ENCODE data around the gene DOCK11.
"Not testable (repeated sequence)": the region's sequence is repeated elsewhere in the genome, so short reads cannot be mapped to it uniquely, and the experiment has no call there.

The DOCK11 gene

GRCh38 chrX:118470721-118471347 is 24.8 kb upstream of the DOCK11 start:
- ChIA-PET POLR2A (interaction anchor here (0.7 kb wide), 1 partner anchor 489 kb away, joined by 3 read pairs; no protein-coding TSS in a partner anchor), CTCF (interaction anchor here (0.6 kb wide), 1 partner anchor 130 kb away, joined by 3 read pairs; no protein-coding TSS in a partner anchor)
- H3K36me3 ChIP-seq (ENCODE audit: control insufficient read depth in 4 of 4, insufficient read depth in 4 of 4, low read length in 3 of 4); H3K27ac ChIP-seq (ENCODE audit: insufficient read depth in 1 of 2, low read depth in 1 of 2, low read length in 2 of 2, poor library complexity in 1 of 2, severe bottlenecking in 2 of 2); H3K4me3 ChIP-seq (ENCODE audit: control insufficient read depth in 1 of 7, extremely low read depth in 1 of 7, insufficient read depth in 4 of 7, low read depth in 2 of 7, low read length in 6 of 7); H3K27me3 ChIP-seq (replicated peaks in 2 of 5; ENCODE audit: control insufficient read depth in 4 of 5, insufficient read depth in 5 of 5, low read length in 4 of 5); H3K9me3 ChIP-seq (ENCODE audit: control extremely low read depth in 1 of 5, control insufficient read depth in 4 of 5, insufficient read depth in 2 of 5, low read depth in 1 of 5, low read length in 4 of 5); DNase-seq; H3K4me1 ChIP-seq (ENCODE audit: control extremely low read depth in 1 of 4, control insufficient read depth in 4 of 4, insufficient read depth in 4 of 4, low read length in 3 of 4): not testable (repeated sequence)
- 89% methylated on average over 5 of the region's 5 CpGs for WGBS (ENCODE audit: insufficient coverage)

DNA sequence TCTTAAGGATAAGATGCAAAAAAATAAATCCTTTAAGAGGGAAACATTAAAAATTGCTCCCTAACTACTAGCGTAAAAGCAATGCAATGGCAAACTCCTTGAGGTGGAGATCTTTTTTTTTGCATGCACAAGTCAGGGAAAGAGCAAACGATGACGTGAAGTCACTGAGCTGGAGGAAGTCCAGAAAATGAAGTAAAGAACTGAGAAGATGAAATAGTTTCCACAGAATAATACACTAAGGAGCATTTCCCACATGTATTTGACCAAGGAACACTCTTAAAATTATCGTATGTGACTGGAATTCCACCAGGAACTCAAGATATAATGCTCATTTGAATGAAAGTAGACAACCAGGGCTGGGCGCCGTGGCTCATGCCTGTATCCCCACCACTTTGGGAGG is 21.0 kb upstream of the DOCK11 start:
- ChIA-PET POLR2A (no interaction called here), CTCF (interaction anchor here (0.7 kb wide), 1 partner anchor 15 kb away, joined by 3 read pairs; no protein-coding TSS in a partner anchor)
- H3K27ac ChIP-seq (ENCODE audit: insufficient read depth in 1 of 2, low read depth in 1 of 2, low read length in 2 of 2, poor library complexity in 1 of 2, severe bottlenecking in 2 of 2), result no peak overlapping the region
- H3K27me3 ChIP-seq (replicated peaks in 2 of 5; ENCODE audit: control insufficient read depth in 4 of 5, insufficient read depth in 5 of 5, low read length in 4 of 5), result no peaks in the 10 kb centered on the region
- H3K36me3 ChIP-seq (ENCODE audit: control insufficient read depth in 4 of 4, insufficient read depth in 4 of 4, low read length in 3 of 4), result no peaks in the 10 kb centered on the region
- WGBS (ENCODE audit: insufficient coverage), result 67% methylated on average over 4 of the region's 6 CpGs
- H3K9me3 ChIP-seq (ENCODE audit: control extremely low read depth in 1 of 5, control insufficient read depth in 4 of 5, insufficient read depth in 2 of 5, low read depth in 1 of 5, low read length in 4 of 5), result peaks cover 0 to 4% (median 3%) of the 10 kb centered on the region in 5 experiments
- H3K4me1 ChIP-seq (ENCODE audit: control extremely low read depth in 1 of 4, control insufficient read depth in 4 of 4, insufficient read depth in 4 of 4, low read length in 3 of 4), result no peaks in the 10 kb centered on the region
- no peak overlapping the region for H3K4me3 ChIP-seq (ENCODE audit: control insufficient read depth in 1 of 7, extremely low read depth in 1 of 7, insufficient read depth in 4 of 7, low read depth in 2 of 7, low read length in 6 of 7)
- DNase-seq, result no peak

DNA sequence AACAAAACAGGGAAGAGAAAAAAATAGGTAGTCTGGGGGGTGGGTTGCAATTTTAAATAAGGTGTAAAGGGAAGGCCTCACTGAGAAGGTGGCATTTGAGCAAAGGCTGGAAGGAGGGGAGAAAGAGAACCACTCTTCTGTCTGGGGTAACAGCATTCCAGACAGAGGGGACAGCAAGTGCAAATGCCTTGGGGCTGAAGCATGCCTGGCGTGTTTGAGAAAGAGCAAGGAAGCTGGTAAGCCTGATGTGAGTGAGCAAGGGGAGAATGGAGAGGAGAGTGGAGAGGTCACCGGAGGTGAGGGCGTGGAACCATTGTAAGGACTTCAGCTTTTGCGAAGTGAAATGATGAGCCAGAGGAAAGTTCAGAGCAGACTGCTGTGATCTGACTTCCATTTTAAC is 19.7 kb upstream of the DOCK11 start:
- ChIA-PET POLR2A (no interaction called here), CTCF (no interaction called here)
- 93% methylated on average over 4 of the region's 4 CpGs for WGBS (ENCODE audit: insufficient coverage)
- Histone ChIP-seq H3K9me3 (ENCODE audit: control extremely low read depth in 1 of 5, control insufficient read depth in 4 of 5, insufficient read depth in 2 of 5, low read depth in 1 of 5, low read length in 4 of 5) (peaks cover 0 to under 1% (median 0%) of the 10 kb centered on the region in 5 experiments), H3K4me3 (ENCODE audit: control insufficient read depth in 1 of 7, extremely low read depth in 1 of 7, insufficient read depth in 4 of 7, low read depth in 2 of 7, low read length in 6 of 7) (no peak overlapping the region), H3K27me3 (replicated peaks in 2 of 5; ENCODE audit: control insufficient read depth in 4 of 5, insufficient read depth in 5 of 5, low read length in 4 of 5) (no peaks in the 10 kb centered on the region), H3K4me1 (ENCODE audit: control extremely low read depth in 1 of 4, control insufficient read depth in 4 of 4, insufficient read depth in 4 of 4, low read length in 3 of 4) (no peaks in the 10 kb centered on the region), H3K27ac (ENCODE audit: insufficient read depth in 1 of 2, low read depth in 1 of 2, low read length in 2 of 2, poor library complexity in 1 of 2, severe bottlenecking in 2 of 2) (no peak overlapping the region), H3K36me3 (ENCODE audit: control insufficient read depth in 4 of 4, insufficient read depth in 4 of 4, low read length in 3 of 4) (no peaks in the 10 kb centered on the region)
- no peak for DNase-seq

GRCh38 chrX:118480172-118480571 is 15.4 kb upstream of the DOCK11 start:
- no peaks in the 10 kb centered on the region for H3K4me1 ChIP-seq (ENCODE audit: control extremely low read depth in 1 of 4, control insufficient read depth in 4 of 4, insufficient read depth in 4 of 4, low read length in 3 of 4)
- ChIA-PET CTCF (no interaction called here), POLR2A (no interaction called here)
- no peak for DNase-seq
- no peaks in the 10 kb centered on the region for H3K9me3 ChIP-seq (ENCODE audit: control extremely low read depth in 1 of 5, control insufficient read depth in 4 of 5, insufficient read depth in 2 of 5, low read depth in 1 of 5, low read length in 4 of 5)
- no peak overlapping the region for H3K27ac ChIP-seq (ENCODE audit: insufficient read depth in 1 of 2, low read depth in 1 of 2, low read length in 2 of 2, poor library complexity in 1 of 2, severe bottlenecking in 2 of 2)
- H3K4me3 ChIP-seq (ENCODE audit: control insufficient read depth in 1 of 7, extremely low read depth in 1 of 7, insufficient read depth in 4 of 7, low read depth in 2 of 7, low read length in 6 of 7), result no peak overlapping the region
- no peaks in the 10 kb centered on the region for H3K27me3 ChIP-seq (replicated peaks in 2 of 5; ENCODE audit: control insufficient read depth in 4 of 5, insufficient read depth in 5 of 5, low read length in 4 of 5)
- no CpG with 5 or more reads among the region's 1 CpG for WGBS (ENCODE audit: insufficient coverage)
- H3K36me3 ChIP-seq (ENCODE audit: control insufficient read depth in 4 of 4, insufficient read depth in 4 of 4, low read length in 3 of 4), result no peaks in the 10 kb centered on the region

DNA sequence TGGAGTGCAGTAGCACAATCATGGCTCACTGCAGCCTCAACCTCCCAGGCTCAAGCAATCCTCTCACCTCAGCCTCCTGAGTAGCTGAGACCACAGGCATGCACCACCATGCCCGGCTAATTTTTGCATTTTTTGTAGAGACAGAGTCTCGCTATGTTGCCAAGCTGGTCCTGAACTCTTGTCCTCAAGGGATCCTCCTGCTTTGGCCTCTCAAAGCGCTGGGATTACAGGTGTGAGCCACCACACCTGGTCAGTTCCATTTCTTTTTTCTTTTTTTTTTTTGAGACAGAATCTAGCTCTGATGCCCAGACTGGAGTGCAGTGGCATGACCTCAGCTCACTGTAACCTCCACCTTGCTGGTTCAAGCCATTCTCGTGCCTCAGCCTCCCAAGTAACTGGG is 13.2 kb upstream of the DOCK11 start:
- H3K4me3 ChIP-seq (ENCODE audit: control insufficient read depth in 1 of 7, extremely low read depth in 1 of 7, insufficient read depth in 4 of 7, low read depth in 2 of 7, low read length in 6 of 7); DNase-seq; H3K36me3 ChIP-seq (ENCODE audit: control insufficient read depth in 4 of 4, insufficient read depth in 4 of 4, low read length in 3 of 4); H3K9me3 ChIP-seq (ENCODE audit: control extremely low read depth in 1 of 5, control insufficient read depth in 4 of 5, insufficient read depth in 2 of 5, low read depth in 1 of 5, low read length in 4 of 5); POLR2A ChIA-PET; CTCF ChIA-PET; H3K4me1 ChIP-seq (ENCODE audit: control extremely low read depth in 1 of 4, control insufficient read depth in 4 of 4, insufficient read depth in 4 of 4, low read length in 3 of 4); H3K27me3 ChIP-seq (replicated peaks in 2 of 5; ENCODE audit: control insufficient read depth in 4 of 5, insufficient read depth in 5 of 5, low read length in 4 of 5); H3K27ac ChIP-seq (ENCODE audit: insufficient read depth in 1 of 2, low read depth in 1 of 2, low read length in 2 of 2, poor library complexity in 1 of 2, severe bottlenecking in 2 of 2): not testable (repeated sequence)
- WGBS (ENCODE audit: insufficient coverage), result 86% methylated on average over 4 of the region's 4 CpGs

GRCh38 chrX:118484216-118484903 is 11.3 kb upstream of the DOCK11 start:
- CTCF ChIA-PET, result interaction anchor here (0.7 kb wide), 1 partner anchor 11 kb away, joined by 5 read pairs; no protein-coding TSS in a partner anchor
- Histone ChIP-seq H3K36me3 (ENCODE audit: control insufficient read depth in 4 of 4, insufficient read depth in 4 of 4, low read length in 3 of 4) (no peaks in the 10 kb centered on the region), H3K9me3 (ENCODE audit: control extremely low read depth in 1 of 5, control insufficient read depth in 4 of 5, insufficient read depth in 2 of 5, low read depth in 1 of 5, low read length in 4 of 5) (no peaks in the 10 kb centered on the region), H3K4me1 (ENCODE audit: control extremely low read depth in 1 of 4, control insufficient read depth in 4 of 4, insufficient read depth in 4 of 4, low read length in 3 of 4) (no peaks in the 10 kb centered on the region), H3K4me3 (ENCODE audit: control insufficient read depth in 1 of 7, extremely low read depth in 1 of 7, insufficient read depth in 4 of 7, low read depth in 2 of 7, low read length in 6 of 7) (no peak overlapping the region), H3K27me3 (replicated peaks in 2 of 5; ENCODE audit: control insufficient read depth in 4 of 5, insufficient read depth in 5 of 5, low read length in 4 of 5) (no peaks in the 10 kb centered on the region), H3K27ac (ENCODE audit: insufficient read depth in 1 of 2, low read depth in 1 of 2, low read length in 2 of 2, poor library complexity in 1 of 2, severe bottlenecking in 2 of 2) (no peak overlapping the region)
- DNase-seq, result no peak
- POLR2A ChIA-PET, result no interaction called here
- 81% methylated on average over 5 of the region's 9 CpGs for WGBS (ENCODE audit: insufficient coverage)

DNA sequence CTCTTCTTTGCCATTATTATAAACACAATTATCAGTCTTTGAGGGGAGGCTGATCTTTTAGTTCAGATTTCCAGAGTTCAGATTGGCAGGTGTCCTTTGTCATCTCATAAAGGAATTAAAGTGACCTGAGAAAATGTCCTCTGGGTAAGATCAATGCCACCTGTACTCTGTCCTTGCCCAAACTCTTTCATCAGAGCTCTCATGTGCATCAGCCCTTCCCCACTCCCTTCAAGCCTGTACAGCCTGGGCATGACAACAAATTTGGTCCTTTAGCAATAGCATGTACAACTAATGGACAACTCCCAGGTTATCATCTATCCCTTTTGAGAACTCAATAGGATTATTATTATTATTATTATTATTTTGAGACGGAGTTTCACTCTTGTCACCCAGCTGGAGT is 8.9 kb upstream of the DOCK11 start:
- H3K9me3 ChIP-seq (ENCODE audit: control extremely low read depth in 1 of 5, control insufficient read depth in 4 of 5, insufficient read depth in 2 of 5, low read depth in 1 of 5, low read length in 4 of 5); H3K4me3 ChIP-seq (ENCODE audit: control insufficient read depth in 1 of 7, extremely low read depth in 1 of 7, insufficient read depth in 4 of 7, low read depth in 2 of 7, low read length in 6 of 7); H3K27me3 ChIP-seq (replicated peaks in 2 of 5; ENCODE audit: control insufficient read depth in 4 of 5, insufficient read depth in 5 of 5, low read length in 4 of 5); DNase-seq; H3K36me3 ChIP-seq (ENCODE audit: control insufficient read depth in 4 of 4, insufficient read depth in 4 of 4, low read length in 3 of 4); POLR2A ChIA-PET; H3K4me1 ChIP-seq (ENCODE audit: control extremely low read depth in 1 of 4, control insufficient read depth in 4 of 4, insufficient read depth in 4 of 4, low read length in 3 of 4); H3K27ac ChIP-seq (ENCODE audit: insufficient read depth in 1 of 2, low read depth in 1 of 2, low read length in 2 of 2, poor library complexity in 1 of 2, severe bottlenecking in 2 of 2): not testable (repeated sequence)
- no CpG with 5 or more reads among the region's 1 CpG for WGBS (ENCODE audit: insufficient coverage)
- CTCF ChIA-PET, result interaction anchor here (0.7 kb wide), 1 partner anchor 115 kb away, joined by 3 read pairs; no protein-coding TSS in a partner anchor

Measured in common myeloid progenitor, CD34-positive (primary cell).